Peyer's patch (tissue), 4 donors: ENCODE data around the gene RNF157.

Source experiments
- POLR2A ChIP-seq, 2 donors: fragments of 450-650 bp; IDR thresholded peaks; one replicate each; pipeline ENCODE4 v1.5.1; 2017; ENCODE audit warnings: antibody characterized with exemption in 2 of 2, mild to moderate bottlenecking in 2 of 2, moderate library complexity in 2 of 2
- TF ChIP-seq, protein P1 (sequence below), 6 experiments: fragments of 450-650 bp in 4 of 6; fragments of 200-600 bp in 2 of 6; sonication (generic) in 1 of 6; IDR thresholded peaks; one replicate each; pipeline ENCODE4 v1.5.1; 2017 to 2019; ENCODE audit warnings: antibody characterized with exemption in 6 of 6, mild to moderate bottlenecking in 3 of 6, moderate library complexity in 1 of 6

DNA sequence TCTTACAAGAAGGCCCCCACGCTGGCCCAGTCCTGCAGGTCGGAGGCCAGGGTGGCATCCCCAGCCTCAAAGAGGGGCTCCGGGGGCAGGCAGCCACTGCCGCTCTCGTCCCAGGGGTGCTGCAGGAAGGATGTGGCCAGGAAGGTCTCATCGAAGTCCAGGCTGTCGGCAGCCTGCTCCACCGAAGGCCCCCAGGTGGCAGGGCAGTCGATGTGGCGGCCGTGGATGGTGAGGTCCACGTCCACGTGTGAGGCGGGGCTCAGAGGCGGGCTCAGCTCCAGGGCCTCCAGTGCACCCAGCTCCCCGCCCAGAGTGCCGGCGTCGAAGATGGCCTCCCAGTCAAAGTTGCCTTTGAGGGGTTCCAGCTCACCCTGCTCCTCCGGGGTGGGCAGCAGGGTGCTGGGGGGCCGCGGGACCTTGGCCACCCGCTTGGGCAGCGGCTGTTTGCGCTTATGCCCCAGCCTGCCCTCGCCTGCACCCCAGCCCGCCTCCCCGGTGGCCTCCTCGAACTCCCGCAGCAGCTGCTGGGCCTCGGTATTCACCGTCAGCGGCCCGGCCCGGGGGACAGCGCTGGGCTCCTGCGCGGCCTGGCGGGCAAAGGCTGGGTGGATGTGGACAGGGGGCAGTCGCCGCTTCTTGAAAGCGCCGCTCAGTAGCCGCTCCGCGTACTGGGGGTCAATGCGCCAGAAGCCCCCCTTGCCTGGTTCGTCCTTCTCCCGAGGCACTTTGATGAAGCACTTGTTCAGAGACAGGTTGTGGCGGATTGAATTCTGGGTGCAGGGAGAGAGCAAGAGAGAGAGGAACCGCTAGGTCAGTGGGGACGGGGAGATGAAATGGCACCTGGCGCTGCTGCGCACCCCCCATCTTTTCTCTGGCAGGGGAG lies 102.7 kb downstream of the RNF157 start:
- TF ChIP-seq, protein P1, sequence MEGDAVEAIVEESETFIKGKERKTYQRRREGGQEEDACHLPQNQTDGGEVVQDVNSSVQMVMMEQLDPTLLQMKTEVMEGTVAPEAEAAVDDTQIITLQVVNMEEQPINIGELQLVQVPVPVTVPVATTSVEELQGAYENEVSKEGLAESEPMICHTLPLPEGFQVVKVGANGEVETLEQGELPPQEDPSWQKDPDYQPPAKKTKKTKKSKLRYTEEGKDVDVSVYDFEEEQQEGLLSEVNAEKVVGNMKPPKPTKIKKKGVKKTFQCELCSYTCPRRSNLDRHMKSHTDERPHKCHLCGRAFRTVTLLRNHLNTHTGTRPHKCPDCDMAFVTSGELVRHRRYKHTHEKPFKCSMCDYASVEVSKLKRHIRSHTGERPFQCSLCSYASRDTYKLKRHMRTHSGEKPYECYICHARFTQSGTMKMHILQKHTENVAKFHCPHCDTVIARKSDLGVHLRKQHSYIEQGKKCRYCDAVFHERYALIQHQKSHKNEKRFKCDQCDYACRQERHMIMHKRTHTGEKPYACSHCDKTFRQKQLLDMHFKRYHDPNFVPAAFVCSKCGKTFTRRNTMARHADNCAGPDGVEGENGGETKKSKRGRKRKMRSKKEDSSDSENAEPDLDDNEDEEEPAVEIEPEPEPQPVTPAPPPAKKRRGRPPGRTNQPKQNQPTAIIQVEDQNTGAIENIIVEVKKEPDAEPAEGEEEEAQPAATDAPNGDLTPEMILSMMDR (IDR thresholded peaks at IDR 0.05), result no peak
- no peak for TF ChIP-seq POLR2A (IDR thresholded peaks at IDR 0.05)
